H9 (cell line): ENCODE results near the gene ZMIZ2. TPM values are rescaled to one million over a fixed set of nuclear protein-coding genes. Genes with fewer than 3 reads are reported as not detected.
"Not testable (repeated sequence)": the region's sequence is repeated elsewhere in the genome, so short reads cannot be mapped to it uniquely, and the experiment has no call there.

ENCODE experiments used
- DNase-seq: peaks from one replicate; pipeline ENCODE4 v3.0.0-alpha.2; 2017
- H2AFZ ChIP-seq: one replicate; pipeline ENCODE4 v1.6.1; 2013; ENCODE audit warnings: mild to moderate bottlenecking, low read length, control low read depth, moderate library complexity
- H2AK5ac ChIP-seq: 2 replicates; pipeline ENCODE4 v1.6.1; 2013; ENCODE audit warnings: low read length, control low read depth, mixed read lengths; ENCODE audit not compliant: insufficient read length
- H2BK120ac ChIP-seq: one replicate; pipeline ENCODE4 v1.6.1; 2013; ENCODE audit warnings: low read depth, mild to moderate bottlenecking, low read length, control low read depth, inconsistent platforms; ENCODE audit not compliant: poor library complexity, severe bottlenecking
- H2BK12ac ChIP-seq: 2 replicates; pipeline ENCODE4 v1.6.1; 2013; ENCODE audit warnings: low read length, control low read depth, mixed read lengths, low read depth; ENCODE audit not compliant: insufficient read length
- H2BK15ac ChIP-seq: 2 replicates; pipeline ENCODE4 v1.6.1; 2013; ENCODE audit warnings: low read depth, low read length, control low read depth
- H2BK20ac ChIP-seq: one replicate; pipeline ENCODE4 v1.6.1; 2013; ENCODE audit warnings: low read depth, mild to moderate bottlenecking, low read length, control low read depth, inconsistent platforms; ENCODE audit not compliant: poor library complexity, severe bottlenecking
- H2BK5ac ChIP-seq: 2 replicates; pipeline ENCODE4 v1.6.1; 2013; ENCODE audit warnings: low read length, control low read depth, mixed read lengths; ENCODE audit not compliant: insufficient read length
- H3K14ac ChIP-seq: 2 replicates; pipeline ENCODE4 v1.6.1; 2013; ENCODE audit warnings: low read length, control low read depth; ENCODE audit not compliant: insufficient read depth
- H3K18ac ChIP-seq: 2 replicates; pipeline ENCODE4 v1.6.1; 2013; ENCODE audit warnings: low read depth, mild to moderate bottlenecking, mixed read lengths, low read length, control low read depth; ENCODE audit not compliant: insufficient read length
- H3K23ac ChIP-seq: 2 replicates; pipeline ENCODE4 v1.6.1; 2013; ENCODE audit warnings: low read length, control low read depth, mixed read lengths, low read depth; ENCODE audit not compliant: insufficient read length
- H3K23me2 ChIP-seq: 2 replicates; pipeline ENCODE4 v1.6.1; 2013; ENCODE audit warnings: low read depth, mild to moderate bottlenecking, mixed read lengths, low read length, control low read depth; ENCODE audit not compliant: insufficient read length, poor library complexity, severe bottlenecking
- H3K27ac ChIP-seq: 2 replicates; pipeline ENCODE4 v1.5.1; 2013; ENCODE audit warnings: low read length, control low read depth, mixed read lengths, low read depth; ENCODE audit not compliant: insufficient read length
- H3K27me3 ChIP-seq: 2 replicates; pipeline ENCODE4 v1.6.1; 2013; ENCODE audit warnings: low read length, control low read depth, inconsistent platforms; ENCODE audit not compliant: insufficient read depth
- H3K4ac ChIP-seq: 2 replicates; pipeline ENCODE4 v1.6.1; 2013; ENCODE audit warnings: low read depth, mild to moderate bottlenecking, control low read depth, inconsistent platforms, low read length, moderate library complexity
- H3K4me1 ChIP-seq: 2 replicates; pipeline ENCODE4 v1.6.1; 2013; ENCODE audit warnings: low read length, control low read depth, inconsistent platforms; ENCODE audit not compliant: insufficient read depth
- H3K4me2 ChIP-seq: 2 replicates; pipeline ENCODE4 v1.6.1; 2013; ENCODE audit warnings: low read length, control low read depth, mixed read lengths; ENCODE audit not compliant: insufficient read length, insufficient read depth
- H3K56ac ChIP-seq: 2 replicates; pipeline ENCODE4 v1.6.1; 2013; ENCODE audit warnings: low read depth, mild to moderate bottlenecking, mixed read lengths, low read length, control low read depth; ENCODE audit not compliant: insufficient read length
- H3K79me1 ChIP-seq: 2 replicates; pipeline ENCODE4 v1.6.1; 2013; ENCODE audit warnings: low read depth, mild to moderate bottlenecking, moderate library complexity, low read length, control low read depth, inconsistent platforms; ENCODE audit not compliant: insufficient read depth, poor library complexity, severe bottlenecking
- H3K79me2 ChIP-seq: 2 replicates; pipeline ENCODE4 v1.6.1; 2013; ENCODE audit warnings: low read length, control low read depth, inconsistent platforms; ENCODE audit not compliant: insufficient read depth
- H3K9ac ChIP-seq: 2 replicates; pipeline ENCODE4 v1.6.1; 2013; ENCODE audit warnings: low read length, control low read depth, mixed read lengths; ENCODE audit not compliant: insufficient read length; ENCODE audit errors: extremely low read depth
- H3K9me3 ChIP-seq: one replicate; pipeline ENCODE4 v1.6.1; 2013; ENCODE audit warnings: low read depth, low read length, inconsistent platforms; ENCODE audit not compliant: control insufficient read depth
- H3T11ph ChIP-seq: one replicate; pipeline ENCODE4 v1.6.1; 2013; ENCODE audit warnings: mild to moderate bottlenecking, low read length, control low read depth, inconsistent platforms
- H4K20me1 ChIP-seq: one replicate; pipeline ENCODE4 v1.6.1; 2013; ENCODE audit not compliant: control insufficient read depth, insufficient read length, insufficient read depth
- H4K5ac ChIP-seq: 2 replicates; pipeline ENCODE4 v1.6.1; 2013; ENCODE audit warnings: low read depth, mild to moderate bottlenecking, mixed read lengths, low read length, control low read depth; ENCODE audit not compliant: insufficient read length
- H4K8ac ChIP-seq: replicated peaks from 2 replicates; pipeline ENCODE4 v1.6.1; 2013; ENCODE audit warnings: low read length, control low read depth, mixed read lengths, low read depth; ENCODE audit not compliant: insufficient read length
- H4K91ac ChIP-seq: 2 replicates; pipeline ENCODE4 v1.6.1; 2013; ENCODE audit warnings: low read depth, mild to moderate bottlenecking, moderate library complexity, mixed read lengths, low read length, control low read depth; ENCODE audit not compliant: insufficient read length
- H3K27ac Mint-ChIP-seq, 3 experiments: 2 replicates in 2 of 3; 3 replicates in 1 of 3; pipeline ENCODE4 v1.8.0; 2020 to 2021; ENCODE audit warnings: mixed read lengths in 3 of 3, mild to moderate bottlenecking in 1 of 3, moderate library complexity in 1 of 3
- H3K27me3 Mint-ChIP-seq: 2 replicates; pipeline ENCODE4 v1.8.0; 2021; ENCODE audit warnings: low read depth, mild to moderate bottlenecking, moderate library complexity, mixed read lengths
- H3K36me3 Mint-ChIP-seq, 3 experiments: 2 replicates in 2 of 3; 3 replicates in 1 of 3; pipeline ENCODE4 v1.8.0; 2020 to 2021; ENCODE audit warnings: low read depth in 3 of 3, mixed read lengths in 3 of 3; ENCODE audit not compliant: insufficient read depth in 1 of 3
- H3K4me1 Mint-ChIP-seq, 2 experiments: 2 replicates each; pipeline ENCODE4 v1.8.0; 2020; ENCODE audit warnings: mixed read lengths in 2 of 2
- H3K4me3 Mint-ChIP-seq, 2 experiments: 2 replicates in 1 of 2; 3 replicates in 1 of 2; pipeline ENCODE4 v1.8.0; 2020 to 2021; ENCODE audit warnings: mild to moderate bottlenecking in 2 of 2, mixed read lengths in 2 of 2, moderate library complexity in 1 of 2
- H3K9me3 Mint-ChIP-seq, 2 experiments: 2 replicates in 1 of 2; 3 replicates in 1 of 2; pipeline ENCODE4 v1.8.0; 2020; ENCODE audit warnings: mild to moderate bottlenecking in 2 of 2, mixed read lengths in 2 of 2, moderate library complexity in 1 of 2
- WGBS: extraction: QIAGEN DNeasy Blood & Tissue Kit; methylation state at CpG from one replicate; pipeline ENCODE4 v1.1.7; 2013; ENCODE audit warnings: missing lambda C conversion rate, low lambda C conversion rate, mixed read lengths; ENCODE audit not compliant: insufficient read length; ENCODE audit errors: extremely low coverage; 5-methylcytosine and 5-hydroxymethylcytosine counted together
- total RNA-seq: library from RNA; stranded (reverse); gene quantifications from 2 replicates; pipeline ENCODE4 v1.2.1, GENCODE V29; 2021
- TF ChIP-seq, protein P1 (sequence below): fragments of 200-600 bp; sonication (generic); conservative IDR thresholded peaks from 3 replicates; pipeline ENCODE4 v1.8.0; 2021; ENCODE audit warnings: antibody characterized with exemption, mild to moderate bottlenecking

ZMIZ2 gene
- total RNA-seq, 1 experiment from 2014 or later: 72.9 TPM

DNA sequence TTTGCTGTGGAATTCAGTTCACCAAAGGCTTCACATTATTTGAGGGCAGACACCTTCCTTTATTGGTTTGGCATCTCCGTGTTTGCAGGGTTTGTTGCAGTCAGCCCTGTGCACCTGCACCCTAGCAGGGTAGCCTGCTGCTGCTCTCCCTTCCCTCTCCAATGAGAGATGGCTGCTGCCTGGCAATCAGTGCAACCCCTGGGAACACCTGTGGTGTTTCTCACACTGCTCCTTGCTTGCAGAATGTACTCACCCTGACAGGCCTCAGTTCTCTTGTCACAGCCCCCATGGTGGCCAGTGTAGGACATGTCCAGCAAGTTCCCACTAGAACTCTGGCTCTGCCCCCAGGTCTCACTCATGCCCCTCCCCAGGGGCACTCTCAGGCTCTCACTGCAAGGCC, 35.7 kb downstream of the ZMIZ2 start:
- Histone ChIP-seq H3K18ac (no peak overlapping the region), H3K27ac (no peak overlapping the region), H3K23me2 (no peaks in the 10 kb centered on the region), H3K14ac (no peak overlapping the region; the same call in 1 of the 2 replicates), H3K4me1 (no peaks in the 10 kb centered on the region), H4K91ac (no peak overlapping the region), H3K27me3 (no peaks in the 10 kb centered on the region), H4K5ac (no peak overlapping the region), H4K20me1 (no peaks in the 10 kb centered on the region), H3K79me1 (no peaks in the 10 kb centered on the region), H3K23ac (no peak overlapping the region), H3K79me2 (no peaks in the 10 kb centered on the region), H3T11ph (no peak overlapping the region), H3K9me3 (no peaks in the 10 kb centered on the region), H2BK12ac (no peak overlapping the region), H3K56ac (no peak overlapping the region), H2BK15ac (no peak overlapping the region), H3K4ac (no peak overlapping the region), H2BK120ac (no peak overlapping the region), H2AFZ (no peak overlapping the region), H3K4me2 (no peak overlapping the region), H2BK5ac (no peak overlapping the region), H3K9ac (no peak overlapping the region), H2AK5ac (no peak overlapping the region), H2BK20ac (no peak overlapping the region), H4K8ac (no peak overlapping the region)
- Mint-ChIP-seq H3K36me3 (peaks cover 0 to 6% (median 0%) of the 10 kb centered on the region in 3 experiments; a peak in 2 of 7 replicates), H3K4me3 (no peak overlapping the region), H3K27ac (no peak overlapping the region), H3K27me3 (peaks cover 14% of the 10 kb centered on the region), H3K9me3 (peaks cover 15 to 17% of the 10 kb centered on the region in 2 experiments), H3K4me1 (0 out of 4 replicates have a peak, but pooled peaks cover 0 to 3% of the 10 kb centered on the region in 2 experiments)
- TF ChIP-seq, protein P1, sequence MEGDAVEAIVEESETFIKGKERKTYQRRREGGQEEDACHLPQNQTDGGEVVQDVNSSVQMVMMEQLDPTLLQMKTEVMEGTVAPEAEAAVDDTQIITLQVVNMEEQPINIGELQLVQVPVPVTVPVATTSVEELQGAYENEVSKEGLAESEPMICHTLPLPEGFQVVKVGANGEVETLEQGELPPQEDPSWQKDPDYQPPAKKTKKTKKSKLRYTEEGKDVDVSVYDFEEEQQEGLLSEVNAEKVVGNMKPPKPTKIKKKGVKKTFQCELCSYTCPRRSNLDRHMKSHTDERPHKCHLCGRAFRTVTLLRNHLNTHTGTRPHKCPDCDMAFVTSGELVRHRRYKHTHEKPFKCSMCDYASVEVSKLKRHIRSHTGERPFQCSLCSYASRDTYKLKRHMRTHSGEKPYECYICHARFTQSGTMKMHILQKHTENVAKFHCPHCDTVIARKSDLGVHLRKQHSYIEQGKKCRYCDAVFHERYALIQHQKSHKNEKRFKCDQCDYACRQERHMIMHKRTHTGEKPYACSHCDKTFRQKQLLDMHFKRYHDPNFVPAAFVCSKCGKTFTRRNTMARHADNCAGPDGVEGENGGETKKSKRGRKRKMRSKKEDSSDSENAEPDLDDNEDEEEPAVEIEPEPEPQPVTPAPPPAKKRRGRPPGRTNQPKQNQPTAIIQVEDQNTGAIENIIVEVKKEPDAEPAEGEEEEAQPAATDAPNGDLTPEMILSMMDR: no peak
- no CpG with 5 or more reads among the region's 1 CpG for WGBS
- no peak for DNase-seq

DNA sequence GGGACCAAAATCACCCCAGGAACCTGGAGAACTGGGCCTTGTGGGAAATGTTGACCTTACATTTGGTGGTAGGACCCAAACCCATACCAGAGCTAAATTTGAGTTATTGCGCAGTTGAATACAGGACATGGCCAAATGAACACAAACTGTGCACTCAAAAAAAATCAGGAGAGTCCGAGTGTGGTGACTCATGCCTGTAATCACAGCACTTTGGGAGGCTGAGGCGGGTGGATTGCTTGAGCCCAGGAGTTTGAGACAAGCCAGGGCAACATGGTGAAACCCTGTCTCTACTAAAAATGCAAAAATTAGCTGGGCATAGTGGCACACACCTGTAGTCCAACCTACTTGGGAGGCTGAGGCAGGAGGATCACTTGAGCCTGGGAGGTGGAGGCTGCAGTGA, 36.6 kb downstream of the ZMIZ2 start:
- H3K27me3 Mint-ChIP-seq: peaks cover 14% of the 10 kb centered on the region
- H3K36me3 Mint-ChIP-seq, H3K14ac ChIP-seq, H3K9me3 ChIP-seq, H4K91ac ChIP-seq, H3T11ph ChIP-seq, H2BK5ac ChIP-seq, H2BK120ac ChIP-seq, H3K23me2 ChIP-seq, H2BK12ac ChIP-seq, H3K4me1 Mint-ChIP-seq, H4K20me1 ChIP-seq, H4K5ac ChIP-seq, H2AFZ ChIP-seq, H2BK20ac ChIP-seq, H3K79me1 ChIP-seq, H4K8ac ChIP-seq, H3K27ac ChIP-seq, H3K4me3 Mint-ChIP-seq, H3K79me2 ChIP-seq, H3K56ac ChIP-seq, H3K18ac ChIP-seq, H3K27ac Mint-ChIP-seq, H3K4me2 ChIP-seq, H3K27me3 ChIP-seq, H3K23ac ChIP-seq, DNase-seq, H3K4ac ChIP-seq, H3K9ac ChIP-seq, H2AK5ac ChIP-seq, H2BK15ac ChIP-seq, H3K4me1 ChIP-seq: not testable (repeated sequence)
- no CpG with 5 or more reads among the region's 3 CpGs for WGBS
- H3K9me3 Mint-ChIP-seq: peaks cover 15 to 17% of the 10 kb centered on the region in 2 experiments
